K562 (cell line): Measurements from ENCODE around the gene FAM177B. TPM values are rescaled to one million over a fixed set of nuclear protein-coding genes. Genes with fewer than 3 reads are reported as not detected.
A peak's percentile ranks its signal among the peaks of the same experiment; 100 is the strongest.

Experiments used
- ARID2 ChIP-seq: fragments of 450-650 bp; IDR thresholded peaks from 2 replicates; pipeline ENCODE4 v1.6.1; 2017; ENCODE audit warnings: antibody characterized with exemption, mild to moderate bottlenecking
- BCLAF1 ChIP-seq, 2 experiments: fragments of 450-650 bp in 1 of 2; IDR thresholded peaks; 2 replicates each; pipeline ENCODE4 v1.6.1; 2011 to 2017; ENCODE audit warnings: low read depth in 2 of 2, antibody characterized with exemption in 1 of 2, borderline replicate concordance in 1 of 2, low read length in 1 of 2, mild to moderate bottlenecking in 1 of 2, mixed read lengths in 1 of 2; ENCODE audit not compliant: control insufficient read depth in 1 of 2
- BRD4 ChIP-seq: fragments of 200-600 bp; sonication (generic); IDR thresholded peaks from 2 replicates; pipeline ENCODE4 v1.6.1; 2017; ENCODE audit warnings: inconsistent platforms
- CBX8 ChIP-seq: fragments of 200-600 bp; sonication (generic); IDR thresholded peaks from 2 replicates; pipeline ENCODE4 v1.6.1; 2012; ENCODE audit warnings: borderline replicate concordance, mixed run types, low read depth, mild to moderate bottlenecking, moderate library complexity, mixed read lengths, low read length, control low read depth, inconsistent platforms; ENCODE audit not compliant: poor library complexity, severe bottlenecking; ENCODE audit errors: extremely low read depth
- CREBBP ChIP-seq: IDR thresholded peaks from one replicate; pipeline ENCODE4 v1.6.1; 2012; ENCODE audit warnings: low read depth, mild to moderate bottlenecking, control low read depth, inconsistent platforms, low read length
- CREM ChIP-seq: IDR thresholded peaks from 2 replicates; pipeline ENCODE4 v1.6.1; 2014; ENCODE audit warnings: antibody characterized with exemption, low read depth
- DNMT1 ChIP-seq: fragments of 450-650 bp; IDR thresholded peaks from 2 replicates; pipeline ENCODE4 v1.6.1; 2016; ENCODE audit warnings: antibody characterized with exemption, mild to moderate bottlenecking
- EP400 ChIP-seq: fragments of 450-650 bp; IDR thresholded peaks from 2 replicates; pipeline ENCODE4 v1.6.1; 2017; ENCODE audit warnings: antibody characterized with exemption, mild to moderate bottlenecking, moderate library complexity
- FUS ChIP-seq: fragments of 200-400 bp; formaldehyde crosslinking; optimal IDR thresholded peaks from 2 replicates; pipeline ENCODE3; 2017; ENCODE audit warnings: low read depth, low read length
- GATA2 ChIP-seq: sonication (generic); formaldehyde crosslinking; IDR thresholded peaks from 2 replicates; pipeline ENCODE4 v1.4.0; 2020; ENCODE audit warnings: mild to moderate bottlenecking, missing genetic modification reagents
- HMG20B ChIP-seq: fragments of 250-450 bp; sonication (Bioruptor Pico); IDR thresholded peaks from 2 replicates; pipeline ENCODE4 v1.5.0; 2021; ENCODE audit warnings: mild to moderate bottlenecking
- HNRNPH1 ChIP-seq: fragments of 200-400 bp; formaldehyde crosslinking; optimal IDR thresholded peaks from 2 replicates; pipeline ENCODE3; 2017; ENCODE audit warnings: low read depth, mild to moderate bottlenecking, low read length, moderate library complexity
- KDM2B ChIP-seq: fragments of 250-450 bp; sonication (Bioruptor Pico); IDR thresholded peaks from 2 replicates; pipeline ENCODE4 v1.8.0; 2021; ENCODE audit warnings: mild to moderate bottlenecking, moderate library complexity
- KLF13 ChIP-seq: fragments of 450-650 bp; IDR thresholded peaks from 2 replicates; pipeline ENCODE4 v1.6.1; 2016; ENCODE audit warnings: missing genetic modification characterization, low read depth, mild to moderate bottlenecking, missing compliant biosample characterization, moderate library complexity, borderline replicate concordance
- L3MBTL2 ChIP-seq: fragments of 450-650 bp; IDR thresholded peaks from 2 replicates; pipeline ENCODE4 v1.6.1; 2016; ENCODE audit warnings: mild to moderate bottlenecking, moderate library complexity
- PHB2 ChIP-seq: fragments of 450-650 bp; IDR thresholded peaks from 2 replicates; pipeline ENCODE4 v1.6.1; 2017; ENCODE audit warnings: low read depth
- RFX1 ChIP-seq: fragments of 450-650 bp; IDR thresholded peaks from 2 replicates; pipeline ENCODE4 v1.6.1; 2016; ENCODE audit warnings: mild to moderate bottlenecking, moderate library complexity
- STAT5A ChIP-seq: IDR thresholded peaks from 2 replicates; pipeline ENCODE4 v1.6.1; 2012; ENCODE audit warnings: low read length, inconsistent platforms, borderline replicate concordance
- THAP12 ChIP-seq: fragments of 250-450 bp; sonication (Bioruptor Pico); IDR thresholded peaks from 2 replicates; pipeline ENCODE4 v1.9.0; 2021; ENCODE audit warnings: mild to moderate bottlenecking, inconsistent platforms
- THRA ChIP-seq: fragments of 450-650 bp; IDR thresholded peaks from 2 replicates; pipeline ENCODE4 v1.6.1; 2017; ENCODE audit warnings: mild to moderate bottlenecking, moderate library complexity
- ZNF436 ChIP-seq: fragments of 250-450, 450-650 bp; sonication (Bioruptor Pico); formaldehyde crosslinking; IDR thresholded peaks from 2 replicates; pipeline ENCODE4 v1.7.0; 2020; ENCODE audit warnings: mild to moderate bottlenecking
- ZNF445 ChIP-seq: fragments of 250-450 bp; sonication (Bioruptor Pico); IDR thresholded peaks from 2 replicates; pipeline ENCODE4 v1.4.0; 2020; ENCODE audit warnings: low read depth, mild to moderate bottlenecking, moderate library complexity
- polyA plus RNA-seq, 8 experiments: library from polyadenylated mRNA; depleted of rRNA in 4 of 8; stranded (reverse) in 5 of 8; unstranded in 3 of 8; fragments of >200 nt; fragmentation: Nextera tagmentation in 2 of 8; fragmentation: Illumina TruSeq in 1 of 8; extraction: Ambion mirVana in 2 of 8; extraction: Trizol in 1 of 8; gene quantifications; 2 replicates each; pipeline versions ENCODE4 v1.2.1 to v1.2.3, GENCODE V29; 2011 to 2014; ENCODE audit warnings: inconsistent platforms in 1 of 8, missing spikeins in 1 of 8
- total RNA-seq, 7 experiments: library from RNA; depleted of rRNA in 6 of 7; stranded (reverse); fragments of >200 nt in 6 of 7; fragmentation: Illumina TruSeq in 2 of 7; extraction: Trizol in 2 of 7; gene quantifications; 2 replicates each; pipeline versions ENCODE4 v1.2.1 to v1.2.3, GENCODE V29; 2011 to 2021; ENCODE audit warnings: low replicate concordance in 1 of 7

Gene FAM177B
- total and polyA plus RNA-seq, 9 of the 15 experiments (the other 6 are each of a cell fraction or from before 2014, with no cell fraction given), result not detected

GRCh38 chr1:222711319-222712252 is 25.4 kb upstream of the FAM177B start (continued):
- TF ChIP-seq KLF13 (no peak), BCLAF1 (IDR thresholded peaks at IDR 0.05; ENCODE audit: borderline replicate concordance in 1 of 2, control insufficient read depth in 1 of 2, low read depth in 2 of 2, low read length in 1 of 2) (no peak), DNMT1 (no peak), RFX1 (no peak), STAT5A (peak; percentile 45; the same call in 1 of the 2 replicates), THRA (no peak), BRD4 (no peak), ZNF436 (CRISPR knock-in tag) (no peak), PHB2 (0 out of 2 replicates have a peak, but pooled peaks have one; percentile 8), CBX8 (no peak), CREM (peak; percentile 75), HNRNPH1 (no peak), FUS (no peak), CREBBP (no peak), L3MBTL2 (0 out of 2 replicates have a peak, but pooled peaks have one; percentile 31), KDM2B (CRISPR knock-in tag) (peak; percentile 21; the same call in 1 of the 2 replicates), ZNF445 (CRISPR knock-in tag) (no peak), EP400 (no peak), HMG20B (CRISPR knock-in tag) (no peak), ARID2 (no peak), GATA2 (CRISPR knock-in tag) (peak; percentile 76), THAP12 (CRISPR knock-in tag) (0 out of 2 replicates have a peak, but pooled peaks have one; percentile 21)
